ENCODE results near the gene SUPT3H.
"Not testable (repeated sequence)": the region's sequence is repeated elsewhere in the genome, so short reads cannot be mapped to it uniquely, and the experiment has no call there.

Gene SUPT3H

DNA sequence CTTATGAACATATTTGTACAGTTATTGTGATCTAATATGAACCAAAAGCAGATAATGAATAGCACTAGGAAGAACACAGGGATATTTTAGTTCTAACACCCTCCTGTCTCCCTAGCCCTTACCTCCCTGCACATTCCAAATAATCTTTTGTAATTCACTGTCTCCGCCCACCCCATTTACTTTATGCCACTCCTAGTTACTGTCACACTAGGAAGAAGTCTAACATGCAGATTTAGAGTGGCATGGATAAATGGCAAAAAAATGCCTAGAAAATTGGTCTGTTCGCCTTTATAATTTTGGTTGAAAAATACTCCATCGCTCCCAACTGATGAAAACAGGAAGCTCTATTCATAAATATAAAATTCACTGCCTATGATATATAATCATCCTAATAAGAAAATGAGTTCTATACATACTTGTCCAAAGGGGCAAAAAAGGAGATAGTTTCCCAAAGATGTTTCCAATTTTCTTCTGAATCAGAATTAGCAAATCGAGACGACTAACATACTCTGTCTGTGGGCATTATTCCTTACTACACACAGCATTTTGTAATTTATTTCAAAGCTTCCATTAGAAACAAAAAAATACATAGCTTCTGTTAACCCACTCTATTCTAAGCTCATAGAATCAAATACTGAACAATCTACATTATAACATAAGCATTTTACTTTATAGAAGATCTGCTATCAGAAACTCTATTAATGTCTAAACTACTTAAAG lies 50.9 kb downstream of the SUPT3H start:
- no peak for DNase-seq

DNA sequence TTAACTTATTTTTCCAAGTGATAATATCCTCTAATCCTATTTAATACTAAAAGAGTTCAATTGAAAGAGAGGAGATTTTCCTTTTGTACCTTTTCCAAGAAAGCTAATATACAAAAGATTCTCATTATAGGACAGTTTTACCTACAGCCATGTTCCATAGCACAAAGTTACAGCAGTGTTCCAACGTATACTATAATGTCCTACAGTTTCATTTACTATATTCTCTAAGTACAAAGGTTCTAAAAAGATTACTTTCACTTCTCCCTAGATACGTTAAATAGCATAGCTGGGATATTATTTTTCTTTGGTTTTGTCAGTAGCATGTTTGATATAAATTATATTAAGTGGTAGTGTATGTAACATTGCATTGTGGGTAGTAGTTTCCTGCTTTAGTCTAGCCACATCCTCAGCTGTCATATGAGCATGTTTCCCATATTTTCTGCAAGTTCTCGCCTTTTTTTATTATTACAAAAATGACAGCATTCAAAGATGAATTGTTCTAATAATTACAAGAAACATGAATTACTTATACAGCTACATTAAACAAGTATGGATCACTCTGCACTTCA lies 54.0 kb downstream of the SUPT3H start:
- no peak for DNase-seq

DNA sequence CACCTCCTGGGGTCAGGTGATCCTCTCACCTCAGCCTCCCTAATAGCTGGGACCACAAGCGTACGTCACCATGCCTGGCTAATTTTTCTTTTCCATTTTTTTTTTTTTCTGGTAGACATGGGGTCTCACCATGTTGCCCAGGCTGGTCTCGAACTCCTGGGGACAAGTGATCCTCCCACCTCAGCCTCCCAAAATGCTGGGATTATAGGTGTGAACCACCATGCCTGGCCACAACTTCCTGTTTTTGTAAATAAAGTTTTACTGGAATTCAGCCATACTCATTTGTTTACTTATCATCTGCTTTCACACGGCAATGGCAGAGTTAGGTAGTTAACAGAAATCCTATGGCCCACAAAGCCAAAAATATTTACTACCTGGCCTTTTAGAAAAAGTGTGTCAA lies 57.4 kb downstream of the SUPT3H start:
- DNase-seq, result no peak

DNA sequence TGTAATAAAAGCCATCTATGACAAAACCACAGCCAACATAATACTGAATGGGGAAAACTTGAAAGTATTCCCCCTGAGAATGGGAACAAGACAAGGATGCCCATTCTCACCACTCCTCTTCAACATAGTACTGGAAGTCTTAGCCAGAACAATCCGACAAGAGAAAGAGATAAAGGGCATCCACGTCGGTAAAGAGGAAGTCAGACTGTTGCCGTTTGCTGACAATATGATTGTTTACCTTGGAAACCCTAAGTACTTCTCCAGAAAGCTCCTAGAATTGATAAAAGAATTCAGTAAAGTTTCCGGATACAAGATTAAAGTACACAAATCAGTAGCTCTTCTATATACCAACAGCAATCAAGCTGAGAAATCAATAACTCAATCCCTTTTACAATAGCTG lies 63.6 kb downstream of the SUPT3H start:
- DNase-seq, result no peak

DNA sequence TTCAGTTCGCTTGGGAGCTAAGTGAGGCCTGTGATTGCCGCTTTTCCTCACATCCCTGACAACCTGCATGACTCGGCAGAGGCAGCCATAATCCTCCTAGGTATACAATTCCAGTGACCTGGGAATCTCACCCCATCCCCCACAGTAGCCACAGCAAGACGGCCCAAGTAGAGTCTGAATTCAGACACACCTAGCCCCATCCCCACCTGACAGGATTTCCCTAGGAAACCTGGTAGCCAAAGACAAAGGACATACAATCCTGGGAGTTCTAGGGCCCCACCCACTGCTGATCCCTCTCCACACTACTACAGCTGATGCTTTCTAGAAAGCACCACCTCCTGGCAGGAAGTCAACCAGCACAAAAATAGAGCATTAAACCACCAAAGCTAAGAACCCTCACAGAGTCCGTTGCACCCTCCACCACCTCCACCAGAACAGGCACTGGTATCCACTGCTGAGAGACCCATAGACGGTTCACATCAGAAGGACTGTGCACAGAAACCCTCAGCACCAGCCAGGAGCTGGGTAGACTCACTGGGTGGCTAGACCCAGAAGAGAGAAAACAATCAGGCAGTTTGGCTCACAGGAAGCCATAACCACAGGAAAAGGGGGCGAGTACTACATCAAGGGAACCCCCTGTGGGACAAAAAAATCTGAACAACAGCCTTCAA lies 67.5 kb downstream of the SUPT3H start:
- DNase-seq, result no peak

DNA sequence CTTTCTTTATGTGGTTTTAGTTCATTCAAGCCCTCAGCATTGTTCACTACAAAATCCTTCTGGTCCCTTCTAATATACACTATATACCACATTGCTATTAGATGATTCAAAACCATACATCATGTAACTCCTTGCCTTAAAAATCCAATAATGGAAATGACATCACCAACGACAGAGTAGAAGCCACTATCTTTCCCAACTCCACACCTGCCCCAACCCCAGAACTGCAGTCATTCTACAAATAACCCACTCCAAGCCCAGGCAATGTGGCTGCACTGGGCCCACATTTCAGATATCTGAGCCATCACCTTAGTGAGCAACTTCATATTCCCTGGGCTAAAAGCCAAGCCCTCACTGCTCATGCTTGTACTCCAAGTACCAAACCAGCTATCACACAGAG lies 72.2 kb downstream of the SUPT3H start:
- DNase-seq, result no peak

DNA sequence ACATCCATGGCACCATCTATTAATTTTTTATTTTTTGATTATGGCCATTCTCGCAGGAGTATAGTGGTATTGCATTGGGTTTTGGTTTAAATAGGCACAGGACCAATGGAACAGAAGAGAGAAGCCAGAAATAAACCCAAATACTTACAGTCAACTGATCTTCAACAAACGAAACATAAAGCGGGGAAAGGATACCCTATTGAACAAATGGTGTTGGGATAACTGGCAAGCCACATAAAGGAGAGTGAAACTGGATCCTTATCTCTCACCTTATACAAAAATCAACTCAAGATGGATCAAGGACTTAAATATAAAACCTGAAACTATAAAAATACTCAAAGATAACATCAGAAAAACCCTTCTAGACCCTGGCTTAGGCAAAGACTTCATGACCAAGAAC lies 74.9 kb downstream of the SUPT3H start:
- DNase-seq, result no peak

DNA sequence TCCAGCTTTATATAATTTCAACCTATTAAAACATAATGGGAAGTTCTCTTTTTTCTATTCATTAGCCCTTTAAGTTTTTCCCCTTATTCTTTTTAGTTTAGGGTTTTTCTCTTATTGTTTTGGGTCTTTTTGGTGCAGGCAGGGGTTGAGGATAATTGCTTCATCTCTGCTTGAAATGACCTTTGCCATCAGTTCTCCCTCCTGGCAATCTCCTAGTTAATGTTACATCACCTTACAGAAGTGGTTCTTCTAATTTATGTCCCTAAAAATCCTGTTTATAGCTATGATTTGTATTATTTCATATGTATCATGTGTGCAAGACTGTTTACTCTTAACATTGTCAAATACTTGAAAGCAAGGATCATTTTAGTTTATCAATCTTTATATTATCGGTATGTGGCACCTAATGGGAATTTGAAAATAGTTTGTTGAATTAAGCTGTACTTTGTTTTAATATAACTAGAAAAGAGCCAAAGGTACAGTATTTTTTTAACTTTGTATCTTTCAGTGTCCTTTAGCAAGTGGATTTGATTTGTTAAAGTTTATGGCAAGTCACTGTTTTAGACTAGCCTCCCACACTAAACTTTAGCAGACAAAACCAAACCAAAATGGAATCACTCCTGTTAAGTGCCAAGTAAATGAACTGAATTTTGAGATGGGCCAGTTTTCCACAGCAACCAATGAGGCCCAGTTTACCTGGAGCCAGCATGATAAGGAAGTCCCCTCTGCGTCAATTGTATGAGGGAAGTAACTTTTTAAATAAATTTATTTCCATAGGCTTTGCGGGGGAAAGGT lies 76.2 kb downstream of the SUPT3H start:
- no peak for DNase-seq

DNA sequence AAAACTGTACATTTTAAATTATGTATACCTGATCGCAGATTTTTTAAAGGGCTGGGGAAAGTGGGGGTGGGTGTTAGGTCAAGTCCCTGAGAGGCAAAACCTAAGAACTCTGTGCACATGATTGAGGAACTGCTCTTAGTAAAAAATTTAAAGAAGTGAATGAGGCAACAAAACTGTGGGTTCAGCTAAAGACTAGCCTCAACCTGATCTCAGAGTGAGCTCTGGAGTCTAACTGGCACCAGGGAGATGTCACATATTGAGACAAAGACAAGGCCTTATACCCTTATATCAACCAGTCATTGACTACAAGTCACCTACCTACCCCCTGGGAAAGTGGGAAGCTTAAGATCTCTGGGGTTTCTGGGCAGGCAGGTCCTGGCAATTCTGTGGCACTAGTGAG lies 77.0 kb downstream of the SUPT3H start:
- no peak for DNase-seq

DNA sequence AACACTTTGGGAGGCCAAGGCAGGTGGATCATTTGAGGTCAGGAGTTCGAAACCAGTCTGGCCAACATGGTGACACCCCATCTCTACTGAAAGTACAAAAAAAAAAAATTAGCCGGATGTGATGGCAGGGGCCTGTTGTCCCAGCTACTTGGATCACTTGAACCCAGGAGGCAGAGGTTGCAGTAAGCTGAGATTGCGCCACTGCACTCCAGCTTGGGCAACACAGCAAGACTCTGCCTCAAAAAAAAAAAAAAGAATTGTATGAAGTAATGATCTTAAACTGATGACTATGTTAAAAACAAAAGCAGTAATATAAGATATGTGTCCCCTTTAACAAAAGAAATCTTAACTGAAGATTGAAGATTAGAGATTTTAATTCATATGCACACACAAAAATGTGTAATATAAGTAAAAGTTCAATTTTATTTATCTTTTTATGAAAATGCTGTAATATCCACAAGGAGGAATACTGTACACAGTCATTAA lies 78.6 kb downstream of the SUPT3H start:
- DNase-seq, result no peak

DNA sequence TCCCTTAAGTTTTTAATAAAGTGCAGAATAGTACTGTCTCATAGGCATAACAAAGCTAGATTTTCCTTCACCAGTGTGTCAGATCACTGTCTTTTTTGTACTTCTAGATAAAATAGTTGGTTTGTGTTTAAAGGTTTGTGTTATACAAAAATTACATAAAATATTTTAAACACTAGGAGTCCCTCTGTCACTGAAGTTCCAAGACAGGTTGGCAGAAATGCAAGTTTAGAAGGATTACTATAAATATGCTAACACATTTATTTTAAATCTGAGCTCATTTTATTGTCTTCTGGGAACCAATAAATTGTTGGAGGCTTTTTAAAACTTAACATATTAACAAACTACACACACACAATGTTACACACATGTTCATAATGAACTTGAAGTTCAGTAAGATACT lies 80.4 kb downstream of the SUPT3H start:
- DNase-seq, result no peak

DNA sequence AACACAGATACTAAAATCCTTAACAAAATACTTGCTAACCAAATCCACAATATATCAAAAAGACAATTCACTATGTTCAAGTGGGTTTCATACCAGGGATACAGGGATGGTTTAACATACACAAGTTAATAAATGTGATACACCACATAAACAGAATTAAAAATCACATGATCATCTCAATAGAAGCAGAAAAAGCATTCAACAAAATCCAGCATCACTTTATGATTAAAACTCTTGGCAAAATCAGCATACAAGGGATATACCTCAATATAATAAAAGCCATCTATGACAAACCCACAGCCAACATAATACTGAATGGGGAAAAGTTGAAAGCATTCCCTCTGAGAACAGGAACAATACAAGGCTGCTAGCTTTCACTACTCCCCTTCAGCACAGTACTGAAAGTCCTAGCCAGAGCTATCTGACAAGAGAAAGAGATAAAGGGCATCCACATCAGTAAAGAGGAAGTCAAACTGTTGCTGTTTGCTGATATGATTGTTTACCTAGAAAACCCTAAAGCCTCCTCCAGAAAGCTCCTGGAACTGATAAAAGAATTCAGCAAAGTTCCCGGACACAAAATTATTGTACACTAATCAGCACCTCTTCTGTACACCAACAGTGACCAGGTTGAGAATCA lies 83.6 kb downstream of the SUPT3H start:
- not testable (repeated sequence) for DNase-seq

DNA sequence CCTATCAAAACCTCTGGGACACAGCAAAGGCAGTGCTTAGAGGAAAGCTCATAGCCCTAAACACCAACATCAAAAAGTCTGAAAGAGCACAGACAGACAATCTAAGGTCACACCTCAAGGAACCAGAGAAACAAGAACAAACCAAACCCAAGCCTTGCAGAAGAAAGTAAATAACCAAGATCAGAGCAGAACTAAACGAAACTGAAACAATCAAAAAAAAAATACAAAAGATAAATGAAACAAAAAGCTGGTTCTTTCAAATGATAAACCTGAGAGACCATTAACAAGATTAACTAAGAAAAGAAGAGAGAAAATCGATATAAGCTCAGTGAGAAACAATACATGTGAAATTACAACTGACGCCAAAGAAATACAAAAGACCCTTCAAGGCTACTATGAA lies 84.4 kb downstream of the SUPT3H start:
- no peak for DNase-seq

DNA sequence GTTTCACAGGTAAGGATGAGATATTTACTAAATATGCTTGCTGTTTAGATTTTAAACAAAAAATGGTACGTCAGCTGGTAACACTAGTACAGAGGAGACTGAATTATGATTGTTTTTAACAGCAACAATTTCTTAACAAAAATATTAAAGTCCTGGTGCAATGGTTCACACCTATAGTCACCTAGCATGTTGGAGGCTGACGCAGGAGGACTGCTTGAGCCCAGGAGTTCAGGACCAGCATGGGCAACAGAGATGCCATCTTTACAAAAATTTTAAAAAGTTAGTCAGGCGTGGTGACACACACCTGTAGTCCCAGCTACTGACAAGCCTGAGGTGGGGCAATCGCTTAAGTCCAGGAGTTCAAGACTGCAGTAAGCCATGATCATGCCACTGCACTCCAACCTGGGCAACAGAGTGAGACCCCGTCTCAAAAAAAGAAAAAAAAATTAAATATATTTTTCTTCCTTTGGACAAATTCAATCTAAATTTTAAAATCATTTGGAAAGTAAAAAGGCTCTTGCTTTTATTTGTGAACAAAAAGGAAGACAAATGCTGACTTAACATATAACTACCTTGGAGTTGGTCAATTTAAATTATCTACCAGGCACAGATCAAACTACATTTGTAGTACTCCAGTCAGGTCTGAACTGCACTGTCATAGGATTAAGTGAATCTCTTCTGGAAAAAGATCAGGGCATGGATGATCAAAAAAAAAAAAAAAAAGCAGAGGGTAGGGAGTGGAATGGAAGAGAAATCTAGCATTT lies 87.8 kb downstream of the SUPT3H start:
- DNase-seq, result no peak

DNA sequence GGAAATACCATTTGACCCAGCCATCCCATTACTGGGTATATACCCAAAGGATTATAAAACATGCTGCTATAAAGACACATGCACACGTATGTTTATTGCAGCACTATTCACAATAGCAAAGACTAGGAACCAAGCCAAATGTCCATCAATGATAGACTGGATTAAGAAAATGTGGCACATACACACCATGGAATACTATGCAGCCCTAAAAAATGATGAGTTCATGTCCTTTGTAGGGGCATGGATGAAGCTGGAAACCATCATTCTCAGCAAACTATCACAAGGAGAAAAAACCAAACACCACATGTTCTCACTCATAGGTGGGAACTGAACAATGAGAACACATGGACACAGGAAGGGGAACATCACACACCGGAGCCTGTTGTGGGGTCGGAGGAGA lies 91.0 kb downstream of the SUPT3H start:
- not testable (repeated sequence) for DNase-seq

DNA sequence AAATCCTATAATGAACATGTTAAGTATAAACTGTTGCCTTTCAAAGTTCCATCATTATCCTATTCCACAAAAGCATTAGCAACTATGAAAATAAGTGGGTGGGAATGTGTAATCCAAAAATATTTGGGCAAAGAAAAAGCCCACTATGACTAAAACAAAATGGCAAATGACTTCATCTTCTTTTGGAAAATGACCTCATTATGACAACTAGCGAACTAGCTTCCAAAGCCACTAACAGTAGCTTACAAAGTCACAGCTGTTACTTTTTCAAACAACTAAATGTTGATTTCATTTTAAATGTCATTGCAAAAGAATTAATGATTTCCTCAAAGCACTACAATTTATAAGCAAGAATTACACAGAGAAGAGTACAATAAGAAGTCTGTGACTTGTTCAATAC lies 99.4 kb downstream of the SUPT3H start:
- DNase-seq, result no peak

DNA sequence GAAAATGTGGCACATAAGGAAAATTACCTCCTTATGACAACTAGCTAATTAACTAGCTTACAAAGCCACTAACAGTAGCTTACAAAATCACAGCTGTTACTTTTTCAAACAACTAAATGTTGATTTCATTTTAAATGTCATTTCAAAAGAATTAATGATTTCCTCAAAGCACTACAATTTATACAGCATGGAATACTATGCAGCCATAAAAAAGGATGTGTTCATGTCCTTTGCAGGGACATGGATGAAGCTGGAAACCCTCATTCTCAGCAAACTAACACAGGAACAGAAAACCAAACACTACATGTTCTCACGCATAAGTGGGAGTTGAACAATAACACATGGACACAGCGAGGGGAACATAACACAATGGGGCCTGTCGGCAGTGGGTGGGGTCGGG lies 100.0 kb downstream of the SUPT3H start:
- not testable (repeated sequence) for DNase-seq

DNA sequence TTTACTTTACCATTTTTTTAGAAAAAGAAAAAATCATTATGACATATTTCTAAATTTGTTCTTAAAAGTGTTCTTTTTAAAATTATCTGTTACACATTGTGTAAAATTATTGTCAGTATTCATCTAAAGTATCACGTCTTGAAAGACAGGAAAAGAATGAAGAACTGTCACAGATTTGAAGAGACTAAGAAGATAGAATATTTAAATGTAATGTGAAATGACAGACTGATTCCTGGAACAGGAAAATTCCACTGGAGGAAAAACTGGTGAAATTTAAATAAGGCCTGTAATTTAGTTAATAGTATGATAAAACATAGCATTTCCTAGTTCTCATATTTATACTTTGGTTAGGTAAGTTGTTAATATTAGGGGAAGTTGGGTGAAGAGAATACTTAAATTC lies 102.4 kb downstream of the SUPT3H start:
- DNase-seq, result no peak

DNA sequence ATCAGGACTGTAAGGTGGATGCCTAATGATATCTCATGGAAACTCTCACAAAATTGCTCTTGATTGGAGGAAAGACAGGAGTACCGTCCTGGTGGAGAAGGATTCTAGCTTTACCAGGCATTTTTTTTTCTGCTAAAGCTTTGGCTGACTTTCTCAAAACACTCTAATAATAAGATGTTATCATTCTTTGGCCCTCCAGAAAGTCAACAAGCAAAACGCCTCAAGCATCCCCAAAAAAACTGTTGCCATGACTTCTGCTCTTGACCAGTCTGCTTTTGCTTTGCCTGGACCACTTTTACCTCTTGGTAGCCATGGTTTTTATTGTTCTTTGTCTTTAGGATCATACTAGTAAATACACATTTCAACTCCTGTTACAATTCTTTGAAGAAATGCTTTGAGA lies 105.1 kb downstream of the SUPT3H start:
- no peak for DNase-seq

DNA sequence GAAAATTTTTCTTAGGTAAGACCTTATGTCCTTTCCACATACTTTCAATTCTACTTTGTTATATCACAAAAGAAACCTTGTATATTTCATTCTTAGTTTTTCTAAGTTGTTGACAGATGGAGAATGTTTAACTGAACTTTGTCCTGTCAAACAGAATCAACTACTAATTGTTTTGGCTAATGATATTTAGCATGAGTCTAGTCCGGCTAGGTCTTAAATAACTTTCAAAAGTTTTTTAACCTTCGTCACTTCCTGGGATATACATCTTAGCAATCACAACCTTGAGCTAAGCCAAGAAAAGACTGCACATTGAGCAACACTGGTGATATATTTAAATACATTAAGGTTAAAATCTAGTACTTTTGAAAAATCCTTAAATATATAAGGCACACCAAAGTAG lies 112.5 kb downstream of the SUPT3H start:
- DNase-seq, result no peak

DNA sequence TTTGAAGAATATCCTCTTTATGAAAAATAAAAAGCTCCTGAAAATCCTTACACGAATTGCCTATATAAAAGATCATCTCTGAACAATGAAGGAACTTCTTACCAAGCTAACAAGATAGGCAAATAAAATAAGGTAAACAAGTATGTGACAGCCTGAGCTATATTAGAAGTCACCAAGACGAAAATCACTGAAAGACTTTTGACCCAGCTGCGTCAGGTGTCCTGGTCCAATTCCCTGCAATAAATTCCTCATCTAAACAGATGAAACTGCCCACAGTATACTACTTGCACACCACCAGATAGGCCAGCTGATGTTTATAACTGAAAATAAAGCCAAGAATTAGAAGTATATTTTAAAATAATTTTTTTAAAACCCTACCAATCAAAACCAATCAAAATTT lies 117.0 kb downstream of the SUPT3H start:
- no peak for DNase-seq

All from right kidney (tissue), 1 donor.